Caco-2 (cell line): ENCODE data around the gene VPS18. TPM values are rescaled to one million over a fixed set of nuclear protein-coding genes. Genes with fewer than 3 reads are reported as not detected.

Experiments used
- BruUV-seq: library from RNA; stranded (reverse); fragments of 400-500 nt; replicated peaks from 2 replicates; lab custom pipeline; 2021; lab: Mats Ljungman, UMichigan
- CTCF ChIA-PET: fragments of 300-600 bp; sonication (Branson Sonifier 250); formaldehyde crosslinking; loops from one replicate; lab custom pipeline; 2022; ENCODE audit warnings: antibody characterized with exemption; lab: Charles Lee
- POLR2A ChIA-PET: fragments of 300-600 bp; sonication (Branson Sonifier 250); formaldehyde crosslinking; loops from one replicate; lab custom pipeline; 2022; ENCODE audit warnings: antibody characterized with exemption; lab: Charles Lee
- DNase-seq, 2 experiments: peaks; one replicate each; pipeline versions ENCODE4 v3.0.0 to v3.0.0-alpha.2; 2020 to 2022
- H3K27me3 ChIP-seq: replicated peaks from 2 replicates; pipeline ENCODE4 v1.6.0; 2011; ENCODE audit warnings: low read length; ENCODE audit not compliant: control insufficient read depth, insufficient read depth
- H3K36me3 ChIP-seq: 2 replicates; pipeline ENCODE4 v1.5.1; 2011; ENCODE audit warnings: low read length; ENCODE audit not compliant: control insufficient read depth, insufficient read depth
- H3K4me1 ChIP-seq: fragments of 250-450 bp; sonication (Bioruptor Pico); 2 replicates; pipeline ENCODE4 v1.5.1; 2020; ENCODE audit warnings: mild to moderate bottlenecking
- H3K4me3 ChIP-seq: 2 replicates; pipeline ENCODE4 v1.5.1; 2011; ENCODE audit warnings: low read depth, mild to moderate bottlenecking, control low read depth, low read length
- H3K9me3 ChIP-seq: fragments of 250-450 bp; sonication (Bioruptor Pico); 2 replicates; pipeline ENCODE4 v1.5.1; 2020; ENCODE audit warnings: mild to moderate bottlenecking, moderate library complexity
- H3K27ac Mint-ChIP-seq: one replicate; pipeline ENCODE4 v1.8.0; 2022; ENCODE audit warnings: mixed read lengths; ENCODE audit not compliant: unreplicated experiment
- H3K27me3 Mint-ChIP-seq: one replicate; pipeline ENCODE4 v1.8.0; 2022; ENCODE audit warnings: mixed read lengths; ENCODE audit not compliant: insufficient read depth, unreplicated experiment
- H3K36me3 Mint-ChIP-seq: one replicate; pipeline ENCODE4 v1.8.0; 2022; ENCODE audit warnings: mild to moderate bottlenecking, mixed read lengths; ENCODE audit not compliant: insufficient read depth, unreplicated experiment
- H3K4me1 Mint-ChIP-seq: one replicate; pipeline ENCODE4 v1.8.0; 2022; ENCODE audit warnings: low read depth, mixed read lengths; ENCODE audit not compliant: unreplicated experiment
- H3K4me3 Mint-ChIP-seq: one replicate; pipeline ENCODE4 v1.8.0; 2022; ENCODE audit warnings: mild to moderate bottlenecking, moderate library complexity, mixed read lengths; ENCODE audit not compliant: unreplicated experiment
- H3K9me3 Mint-ChIP-seq: one replicate; pipeline ENCODE4 v1.8.0; 2022; ENCODE audit warnings: mixed read lengths; ENCODE audit not compliant: unreplicated experiment
- CTCF ChIP-seq, 2 experiments: fragments of 200-600 bp in 1 of 2; IDR thresholded peaks; 1 replicate in 1 of 2; 2 replicates in 1 of 2; pipeline versions ENCODE4 v1.5.1 to v1.8.0; 2011 to 2022; ENCODE audit warnings: antibody characterized with exemption in 1 of 2, control low read depth in 1 of 2, inconsistent platforms in 1 of 2, low read depth in 1 of 2, low read length in 1 of 2, mild to moderate bottlenecking in 1 of 2, moderate library complexity in 1 of 2; ENCODE audit not compliant: insufficient read depth in 1 of 2, severe bottlenecking in 1 of 2, unreplicated experiment in 1 of 2
- intact Hi-C: fragments of 100-400 bp; cut with micrococcal nuclease; formaldehyde crosslinking; loops from one replicate; pipeline ENCODE4 v1.10.0; 2022; ENCODE audit not compliant: unreplicated experiment
- total RNA-seq: library from RNA; stranded (reverse); gene quantifications from 2 replicates; pipeline ENCODE4 v1.2.3, GENCODE V29; 2022

Gene VPS18
- total RNA-seq, 1 experiment from 2014 or later: 29.3 TPM

DNA sequence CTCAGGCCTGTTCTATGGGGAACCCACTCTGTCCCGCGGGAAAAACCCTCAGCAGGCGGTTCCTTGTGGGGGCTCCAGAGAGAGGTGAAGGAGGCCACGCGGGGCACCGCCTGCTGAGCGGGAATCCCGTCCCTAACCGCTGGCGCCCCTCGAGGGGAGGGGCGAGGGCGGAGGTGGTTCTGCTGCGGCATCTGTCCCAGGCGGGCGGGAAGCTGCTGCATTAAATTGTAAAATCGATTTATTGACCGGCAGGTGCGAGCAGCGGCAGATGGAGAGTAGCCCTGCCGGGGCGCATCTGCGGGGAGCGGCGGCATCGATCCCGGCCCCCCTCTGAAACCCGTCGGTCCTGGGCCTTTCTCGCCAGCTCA, 31.2 kb downstream of the VPS18 start:
- CTCF ChIA-PET: no interaction called here
- Histone ChIP-seq H3K36me3 (no peaks in the 10 kb centered on the region), H3K4me3 (no peak overlapping the region), H3K9me3 (no peaks in the 10 kb centered on the region), H3K4me1 (peaks cover 17% of the 10 kb centered on the region), H3K27me3 (no peaks in the 10 kb centered on the region)
- POLR2A ChIA-PET: interaction anchor here (0.6 kb wide), 1 partner anchor 82 kb away, joined by 3 read pairs; the partner anchor contains the start of gene SPINT1
- Mint-ChIP-seq H3K36me3 (peaks cover 12% of the 10 kb centered on the region), H3K27me3 (no peaks in the 10 kb centered on the region), H3K4me1 (peaks cover 6% of the 10 kb centered on the region), H3K4me3 (no peak overlapping the region), H3K27ac (no peak overlapping the region), H3K9me3 (no peaks in the 10 kb centered on the region)
- DNase-seq: no peak
- intact Hi-C loops: no loop called here
- TF ChIP-seq CTCF (IDR thresholded peaks at IDR 0.05; ENCODE audit: insufficient read depth in 1 of 2, low read depth in 1 of 2, low read length in 1 of 2, severe bottlenecking in 1 of 2, unreplicated experiment in 1 of 2): no peak
- no TSS peak for BruUV-seq

DNA sequence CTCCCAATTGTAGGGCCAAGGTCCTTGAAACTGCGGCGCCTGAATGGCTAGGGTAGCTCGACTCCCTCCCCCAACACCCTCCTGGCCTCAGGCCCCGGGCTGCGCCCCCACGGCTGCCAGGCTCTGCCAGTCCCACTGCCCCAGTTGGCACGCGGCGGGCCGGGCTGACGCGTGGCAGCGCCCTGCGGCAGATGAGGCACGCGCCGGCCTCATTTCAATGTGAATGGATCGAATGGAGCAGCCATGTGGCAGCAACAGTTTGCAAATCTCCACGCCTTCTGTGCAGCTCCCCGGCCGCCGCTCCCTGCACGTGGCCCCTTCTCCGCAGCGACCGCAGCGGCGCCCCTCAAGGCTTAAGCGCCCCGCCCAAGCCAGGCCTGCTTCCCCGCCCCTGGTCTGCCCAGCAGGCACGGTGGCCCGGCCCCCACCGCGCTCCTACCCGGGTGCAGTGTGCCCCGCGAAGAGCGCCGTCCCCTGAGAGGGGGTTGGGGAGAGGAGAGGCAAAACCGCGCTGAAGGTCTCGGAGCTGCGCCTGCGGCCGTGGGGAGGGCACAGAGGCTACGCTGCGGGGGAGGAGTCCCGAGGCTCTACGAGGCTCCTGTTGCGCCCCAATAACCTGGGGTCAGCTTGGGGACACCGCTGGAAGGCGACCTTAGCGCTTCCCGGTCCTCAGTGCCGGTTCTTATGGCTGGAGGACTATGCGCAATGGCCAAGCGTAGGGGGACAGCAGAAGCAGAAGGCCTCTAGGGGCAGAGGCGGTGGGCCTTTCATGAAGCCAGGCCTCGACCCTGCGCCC, 31.8 kb downstream of the VPS18 start:
- peaks cover 22% of the 10 kb centered on the region for H3K4me1 ChIP-seq
- no peaks in the 10 kb centered on the region for H3K27me3 ChIP-seq
- Mint-ChIP-seq H3K4me3 (no peak overlapping the region), H3K27ac (no peak overlapping the region), H3K36me3 (peaks cover 12% of the 10 kb centered on the region), H3K4me1 (peaks cover 12% of the 10 kb centered on the region), H3K27me3 (no peaks in the 10 kb centered on the region), H3K9me3 (no peaks in the 10 kb centered on the region)
- BruUV-seq: no TSS peak
- no peak for TF ChIP-seq CTCF (IDR thresholded peaks at IDR 0.05; ENCODE audit: insufficient read depth in 1 of 2, low read depth in 1 of 2, low read length in 1 of 2, severe bottlenecking in 1 of 2, unreplicated experiment in 1 of 2)
- ChIA-PET CTCF (interaction anchor here (0.5 kb wide), 1 partner anchor 396 kb away, joined by 5 read pairs; no protein-coding TSS in a partner anchor), POLR2A (interaction anchor here (0.6 kb wide), 1 partner anchor 82 kb away, joined by 3 read pairs; the partner anchor contains the start of gene SPINT1)
- no peaks in the 10 kb centered on the region for H3K36me3 ChIP-seq
- intact Hi-C loops: no loop called here
- DNase-seq: no peak
- H3K4me3 ChIP-seq: no peak overlapping the region
- no peaks in the 10 kb centered on the region for H3K9me3 ChIP-seq

DNA sequence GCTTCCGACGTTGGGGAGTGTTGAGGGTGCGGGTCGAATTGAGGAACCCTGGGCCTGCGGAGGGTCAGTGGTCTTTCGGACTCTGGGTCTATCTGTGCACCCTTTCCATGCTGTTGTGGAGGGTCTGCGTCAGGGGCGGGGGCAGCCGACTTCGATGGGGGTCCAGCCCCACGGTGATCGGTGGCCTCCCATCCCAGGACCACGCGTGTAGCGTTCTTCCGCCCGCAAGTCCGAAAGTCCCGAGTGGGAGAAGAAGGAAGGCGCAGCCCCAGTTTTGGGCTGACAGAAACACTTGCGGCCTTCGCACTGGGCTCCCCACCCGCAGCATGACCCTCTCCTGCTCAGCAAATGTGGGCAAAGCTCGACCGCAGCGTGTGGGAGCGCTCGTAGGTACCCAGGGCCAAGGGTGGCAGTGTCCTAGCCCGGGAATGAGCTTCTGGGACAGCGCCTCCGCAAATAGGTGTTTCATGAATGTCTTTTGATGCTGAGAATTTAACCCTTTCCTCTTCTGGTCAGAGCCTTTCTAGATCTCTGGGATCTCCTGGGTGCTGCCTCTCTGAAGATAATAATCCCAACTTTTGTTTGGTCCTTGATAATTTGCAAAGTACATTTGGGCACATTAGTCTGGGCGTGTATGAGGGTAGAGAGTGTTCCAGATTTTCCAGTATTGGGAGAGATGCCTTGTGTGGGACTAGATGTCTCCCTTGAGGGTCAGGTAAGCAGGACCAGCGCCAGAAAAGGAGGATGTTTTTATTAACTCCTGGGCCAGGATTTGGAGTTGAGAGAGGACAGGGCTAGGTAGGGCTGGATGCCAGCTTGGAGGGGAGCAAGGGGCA, 32.6 kb downstream of the VPS18 start:
- H3K4me1 Mint-ChIP-seq: peaks cover 15% of the 10 kb centered on the region
- H3K9me3 ChIP-seq: no peaks in the 10 kb centered on the region
- peaks cover 12% of the 10 kb centered on the region for H3K36me3 Mint-ChIP-seq
- H3K4me1 ChIP-seq: peaks cover 24% of the 10 kb centered on the region
- ChIA-PET CTCF (interaction anchor here (0.6 to 2.6 kb wide), 3 partner anchors 11 to 258 kb away, joined by 3 to 11 read pairs (median 4); no protein-coding TSS in a partner anchor), POLR2A (no interaction called here)
- H3K36me3 ChIP-seq: no peaks in the 10 kb centered on the region
- H3K27me3 Mint-ChIP-seq: no peaks in the 10 kb centered on the region
- peak overlapping the region; percentile 47 for H3K4me3 Mint-ChIP-seq
- H3K4me3 ChIP-seq: no peak overlapping the region
- intact Hi-C loops: no loop called here
- H3K9me3 Mint-ChIP-seq: no peaks in the 10 kb centered on the region
- DNase-seq: no peak
- H3K27me3 ChIP-seq: no peaks in the 10 kb centered on the region
- BruUV-seq: no TSS peak
- TF ChIP-seq CTCF (IDR thresholded peaks at IDR 0.05; ENCODE audit: insufficient read depth in 1 of 2, low read depth in 1 of 2, low read length in 1 of 2, severe bottlenecking in 1 of 2, unreplicated experiment in 1 of 2): no peak
- H3K27ac Mint-ChIP-seq: no peak overlapping the region
